Peyer's patch (tissue), 4 donors: ENCODE measurements around the gene ABCC5.

ENCODE experiments used
- CTCF ChIP-seq, 6 experiments: fragments of 450-650 bp in 4 of 6; fragments of 200-600 bp in 2 of 6; sonication (generic) in 1 of 6; IDR thresholded peaks; one replicate each; pipeline ENCODE4 v1.5.1; 2017 to 2019; ENCODE audit warnings: antibody characterized with exemption in 6 of 6, mild to moderate bottlenecking in 3 of 6, moderate library complexity in 1 of 6
- POLR2A ChIP-seq, 2 donors: fragments of 450-650 bp; IDR thresholded peaks; one replicate each; pipeline ENCODE4 v1.5.1; 2017; ENCODE audit warnings: antibody characterized with exemption in 2 of 2, mild to moderate bottlenecking in 2 of 2, moderate library complexity in 2 of 2

- TF ChIP-seq CTCF (IDR thresholded peaks at IDR 0.05): no peak
- TF ChIP-seq POLR2A (IDR thresholded peaks at IDR 0.05): no peak
Observed at GRCh38 chr3:183988216-183988790, 29.4 kb downstream of the ABCC5 start.
